Prostate gland (tissue), 2 donors: ENCODE measurements around the gene IFITM1. TPM values are rescaled to one million over a fixed set of nuclear protein-coding genes. Genes with fewer than 3 reads are reported as not detected.

Experiments used
- DNase-seq: peaks from one replicate; pipeline ENCODE4 v3.0.0-alpha.2; 2019; ENCODE audit warnings: low spot score
- H3K27ac ChIP-seq, 2 donors: fragments of 200-600 bp; sonication (generic); 2 replicates each; pipeline ENCODE4 v1.5.1; 2017 to 2019
- H3K27me3 ChIP-seq: fragments of 200-600 bp; sonication (generic); replicated peaks from 2 replicates; pipeline ENCODE4 v1.5.1; 2019; ENCODE audit not compliant: insufficient read depth
- H3K36me3 ChIP-seq, 2 donors: fragments of 200-600 bp; sonication (generic); 1 replicate in 1 of 2; 2 replicates in 1 of 2; pipeline versions ENCODE4 v1.5.1 to v1.8.1; 2017 to 2019
- H3K4me1 ChIP-seq: fragments of 200-600 bp; sonication (generic); replicated peaks from 2 replicates; pipeline ENCODE4 v1.5.1; 2019
- H3K4me3 ChIP-seq, 2 donors: fragments of 200-600 bp; sonication (generic); 2 replicates each; pipeline ENCODE4 v1.5.1; 2017 to 2019
- H3K9me3 ChIP-seq: fragments of 200-600 bp; sonication (generic); 2 replicates; pipeline ENCODE4 v1.5.1; 2017
- CTCF ChIP-seq, 4 experiments: fragments of 200-600 bp in 2 of 4; fragments of 450-650 bp in 2 of 4; sonication (generic) in 2 of 4; IDR thresholded peaks; 1 replicate in 3 of 4; 2 replicates in 1 of 4; pipeline ENCODE4 v1.5.1; 2016 to 2019; ENCODE audit warnings: antibody characterized with exemption in 4 of 4, mild to moderate bottlenecking in 2 of 4, moderate library complexity in 2 of 4
- POLR2A ChIP-seq: fragments of 450-650 bp; IDR thresholded peaks from one replicate; pipeline ENCODE4 v1.6.1; 2016; ENCODE audit warnings: antibody characterized with exemption, mild to moderate bottlenecking
- POLR2AphosphoS5 ChIP-seq: sonication (generic); formaldehyde crosslinking; IDR thresholded peaks from one replicate; pipeline ENCODE4 v1.6.1; 2017; ENCODE audit warnings: antibody characterized with exemption
- WGBS: methylation state at CpG from one replicate; pipeline ENCODE4 v1.1.5; 2018; 5-methylcytosine and 5-hydroxymethylcytosine counted together
- intact Hi-C: fragments of 100-400 bp; cut with DNase I; formaldehyde crosslinking; loops from one replicate; pipeline ENCODE4 v1.14.2; 2022
- total RNA-seq, 2 donors: library from RNA; depleted of rRNA; stranded (reverse); fragments of >200 nt; gene quantifications; one replicate each; pipeline ENCODE4 v1.1.0, GENCODE V29; 2016

Gene IFITM1
- total RNA-seq, 2 donors from 2014 or later = 73.9 to 182 TPM

- H3K36me3 ChIP-seq = no peaks in the 10 kb centered on the region
- no peaks in the 10 kb centered on the region for H3K9me3 ChIP-seq
- H3K4me1 ChIP-seq = no peaks in the 10 kb centered on the region
- no peak overlapping the region for H3K4me3 ChIP-seq
- DNase-seq = no peak
- TF ChIP-seq POLR2A = no peak
- TF ChIP-seq CTCF (IDR thresholded peaks at IDR 0.05) = no peak
- no peak for TF ChIP-seq POLR2AphosphoS5
- H3K27me3 ChIP-seq = peaks cover 2% of the 10 kb centered on the region
- no peak overlapping the region for H3K27ac ChIP-seq
- WGBS = 91% methylated on average over 26 of the region's 27 CpGs
- intact Hi-C loops = no loop called here
Observed at GRCh38 chr11:293852-294661, 19.8 kb upstream of the IFITM1 start.

GRCh38 chr11:294780-295179 lies 19.1 kb upstream of the IFITM1 start:
- no peaks in the 10 kb centered on the region for H3K36me3 ChIP-seq
- WGBS = 87% methylated on average over 16 of the region's 16 CpGs
- TF ChIP-seq CTCF (IDR thresholded peaks at IDR 0.05) = no peak
- no peak for TF ChIP-seq POLR2AphosphoS5
- no peak for TF ChIP-seq POLR2A
- no peak overlapping the region for H3K4me3 ChIP-seq
- no peak overlapping the region for H3K27ac ChIP-seq
- H3K27me3 ChIP-seq = peaks cover 9% of the 10 kb centered on the region
- no peak for DNase-seq
- intact Hi-C loops = no loop called here
- H3K9me3 ChIP-seq = no peaks in the 10 kb centered on the region
- H3K4me1 ChIP-seq = no peaks in the 10 kb centered on the region

- H3K4me1 ChIP-seq = no peaks in the 10 kb centered on the region
- no peaks in the 10 kb centered on the region for H3K36me3 ChIP-seq
- intact Hi-C loops = no loop called here
- no peaks in the 10 kb centered on the region for H3K9me3 ChIP-seq
- TF ChIP-seq POLR2AphosphoS5 (no peak), CTCF (IDR thresholded peaks at IDR 0.05) (no peak), POLR2A (no peak)
- peaks cover 12% of the 10 kb centered on the region for H3K27me3 ChIP-seq
- no peak overlapping the region for H3K4me3 ChIP-seq
- no peak for DNase-seq
- no peak overlapping the region for H3K27ac ChIP-seq
- WGBS = 81% methylated on average over 24 of the region's 26 CpGs
Observed at GRCh38 chr11:295351-296170, 18.3 kb upstream of the IFITM1 start.

- no peak overlapping the region for H3K4me3 ChIP-seq
- intact Hi-C loops = no loop called here
- no peak for DNase-seq
- H3K27ac ChIP-seq = no peak overlapping the region
- H3K9me3 ChIP-seq = no peaks in the 10 kb centered on the region
- no peaks in the 10 kb centered on the region for H3K4me1 ChIP-seq
- no peaks in the 10 kb centered on the region for H3K36me3 ChIP-seq
- 68% methylated on average over 26 of the region's 35 CpGs for WGBS
- peaks cover 12% of the 10 kb centered on the region for H3K27me3 ChIP-seq
- TF ChIP-seq POLR2AphosphoS5 (no peak), POLR2A (no peak), CTCF (IDR thresholded peaks at IDR 0.05) (no peak)
Observed at GRCh38 chr11:296171-297050, 17.4 kb upstream of the IFITM1 start.
